ENCODE measurements around the gene TMEM45B.
A peak's percentile ranks its signal among the peaks of the same experiment; 100 is the strongest.
"Not testable (repeated sequence)": the region's sequence is repeated elsewhere in the genome, so short reads cannot be mapped to it uniquely, and the experiment has no call there.

The TMEM45B gene

DNA sequence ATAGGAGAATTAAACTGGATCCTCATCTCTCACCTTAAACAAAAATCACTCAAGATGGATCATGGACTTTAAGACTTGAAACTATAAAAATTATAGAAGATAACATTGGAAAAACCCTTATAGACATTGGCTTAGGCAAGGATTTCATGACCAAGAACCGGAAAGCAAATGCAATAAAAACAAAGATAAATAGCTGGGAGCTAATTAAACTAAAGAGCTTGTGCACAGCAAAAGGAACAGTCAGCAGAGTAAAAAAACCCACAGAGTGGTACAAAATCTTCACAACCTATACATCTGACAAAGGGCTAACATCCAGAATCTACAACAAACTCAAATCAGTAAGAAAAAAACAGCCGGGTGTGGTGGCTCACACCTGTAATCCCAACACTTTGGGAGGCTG lies 7.4 kb upstream of the TMEM45B start:
- DNase-seq (ENCODE audit: low spot score), result not testable (repeated sequence)

DNA sequence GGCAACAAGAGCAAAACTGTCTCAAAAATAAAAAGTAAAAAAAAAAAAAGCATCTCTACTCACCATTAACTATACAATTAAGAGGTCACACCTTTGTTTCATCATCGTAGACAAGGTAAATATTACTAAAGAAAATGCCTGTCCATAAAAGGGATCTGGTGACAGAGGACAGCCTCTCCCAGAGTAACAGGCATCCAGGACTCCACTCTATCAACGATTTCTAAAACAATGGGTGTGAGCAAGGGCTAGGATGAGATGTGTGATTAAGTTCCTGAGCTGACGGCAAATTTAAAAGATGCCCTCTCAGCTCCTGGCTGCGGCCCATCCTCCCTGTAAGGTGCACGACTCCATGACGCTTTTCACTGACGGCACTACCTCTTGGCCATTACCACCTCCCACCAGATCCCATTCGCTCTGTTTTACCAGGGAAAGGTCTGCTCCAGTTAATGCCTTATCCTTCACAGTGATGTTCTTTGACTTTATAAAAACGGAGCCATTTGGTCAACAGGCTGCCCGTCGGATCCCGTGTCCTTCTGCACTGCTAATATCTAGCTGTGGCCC lies 2.3 kb upstream of the TMEM45B start:
- DNase-seq (ENCODE audit: low spot score), result no peak

DNA sequence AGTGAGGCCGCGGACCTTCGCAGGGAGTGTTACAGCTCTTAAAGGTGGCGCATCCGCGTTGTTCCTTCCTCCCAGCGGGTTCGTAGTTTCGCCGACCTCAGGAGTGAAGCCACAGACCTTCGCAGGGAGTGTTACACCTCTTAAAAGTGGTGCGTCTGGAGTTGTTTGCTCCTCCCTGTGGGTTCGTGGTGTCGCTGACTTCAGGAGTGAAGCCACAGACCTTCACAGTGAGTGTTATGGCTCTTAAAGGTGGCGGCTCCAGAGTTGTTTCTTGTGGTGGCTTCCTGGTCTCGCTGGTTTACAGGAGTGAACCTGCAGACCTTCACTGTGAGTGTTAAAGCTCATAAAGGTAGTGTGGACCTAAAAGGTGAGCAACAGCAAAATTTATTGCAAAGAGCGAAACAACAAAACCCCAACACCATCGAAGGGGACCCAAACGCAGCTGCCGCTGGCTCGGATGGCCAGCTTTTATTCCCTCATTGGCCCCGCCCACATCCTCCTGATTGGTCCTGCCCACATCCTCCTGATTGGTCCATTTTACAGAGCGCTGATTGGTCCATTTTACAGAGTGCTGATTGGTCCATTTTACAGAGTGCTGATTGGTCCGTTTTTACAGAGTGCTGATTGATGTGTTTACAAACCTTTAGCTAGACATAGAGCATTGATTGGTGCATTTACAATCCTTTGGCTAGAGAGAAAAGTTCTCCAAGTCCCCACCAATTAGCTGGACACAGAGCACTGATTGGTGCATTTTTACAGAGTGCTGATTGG lies 1.2 kb upstream of the TMEM45B start:
- DNase-seq (ENCODE audit: low spot score), result no peak

DNA sequence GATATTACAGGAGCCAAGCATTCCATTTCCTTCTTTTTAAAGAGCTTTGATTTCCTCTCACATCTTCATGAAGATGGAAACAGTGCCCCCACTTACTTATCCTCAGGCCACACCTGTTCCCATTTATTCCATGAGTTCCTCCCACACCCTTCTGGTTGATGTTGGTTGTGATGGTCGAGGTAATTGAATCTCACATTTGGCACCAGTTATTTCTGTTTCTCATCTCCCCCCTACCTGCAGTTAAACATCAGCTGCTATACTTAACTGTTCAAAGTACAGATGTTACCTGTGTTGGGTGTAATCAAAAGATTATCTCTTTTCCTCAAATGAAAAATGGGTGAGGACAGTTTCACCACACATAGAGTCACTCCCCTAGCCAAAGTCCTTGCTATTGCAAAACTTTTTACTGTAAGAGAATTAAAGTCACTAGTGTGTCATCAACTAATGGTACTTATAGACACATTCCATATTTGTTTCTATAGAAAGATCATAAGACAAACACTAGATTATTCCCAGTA lies 1.9 kb downstream of the TMEM45B start:
- no peak for DNase-seq (ENCODE audit: low spot score)

DNA sequence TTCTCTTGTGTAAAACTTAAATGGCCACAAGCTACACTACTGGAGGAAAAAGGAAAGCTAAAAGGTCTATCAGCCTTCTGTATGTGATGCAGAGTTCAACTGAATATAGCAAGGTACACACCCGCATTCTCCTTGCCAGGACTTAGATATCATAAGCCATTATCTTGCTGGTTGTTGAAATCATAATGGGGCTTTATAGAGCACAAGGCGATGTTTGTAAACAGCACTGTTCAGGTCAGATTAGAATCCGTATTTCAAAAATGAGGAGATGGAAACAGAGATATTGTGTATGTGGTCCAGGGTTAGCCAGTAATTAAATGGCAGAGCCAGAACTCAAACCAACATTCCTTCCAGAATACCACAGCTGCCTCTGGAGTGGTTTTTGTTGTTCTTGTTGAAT lies 2.6 kb downstream of the TMEM45B start:
- not testable (repeated sequence) for DNase-seq (ENCODE audit: low spot score)

DNA sequence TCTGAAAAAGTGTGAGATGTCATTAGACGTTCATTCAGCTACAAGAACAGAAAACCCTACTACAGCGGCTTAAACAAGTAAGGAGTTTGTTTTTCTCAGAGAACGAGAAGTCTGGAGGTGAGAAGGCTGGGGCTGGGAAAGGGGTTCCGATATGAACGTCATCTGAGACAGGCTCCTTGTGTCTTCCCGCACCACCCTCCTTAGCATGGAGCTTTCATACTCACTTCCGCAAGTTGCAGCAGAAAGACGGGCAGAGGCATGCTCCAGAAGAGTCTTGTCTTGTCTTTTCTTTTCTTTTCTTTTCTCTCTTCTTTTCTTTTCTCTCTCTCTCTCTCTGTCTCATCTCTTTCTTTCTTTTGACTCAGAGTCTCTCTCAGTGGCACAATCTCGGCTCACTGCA lies 3.6 kb downstream of the TMEM45B start:
- no peak for DNase-seq (ENCODE audit: low spot score)

DNA sequence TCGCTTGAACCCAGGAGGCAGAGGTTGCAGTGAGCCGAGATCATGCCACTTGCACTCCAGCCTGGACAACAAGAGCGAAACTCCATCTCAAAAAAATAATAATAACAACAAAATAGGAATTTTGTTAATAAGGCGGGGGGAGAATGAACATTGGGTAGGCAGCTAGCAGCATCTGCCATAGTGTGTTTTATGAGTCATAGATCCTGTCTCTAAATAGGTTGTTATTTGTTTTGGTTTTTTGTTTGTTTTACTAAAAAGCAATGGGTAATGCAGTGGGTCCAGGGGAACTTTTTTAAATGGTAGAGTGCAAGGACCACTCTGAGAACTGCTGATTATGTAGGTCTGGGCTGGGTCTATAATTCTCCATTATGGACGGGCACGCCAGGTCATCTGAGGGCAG lies 4.6 kb downstream of the TMEM45B start:
- DNase-seq (ENCODE audit: low spot score), result not testable (repeated sequence)

DNA sequence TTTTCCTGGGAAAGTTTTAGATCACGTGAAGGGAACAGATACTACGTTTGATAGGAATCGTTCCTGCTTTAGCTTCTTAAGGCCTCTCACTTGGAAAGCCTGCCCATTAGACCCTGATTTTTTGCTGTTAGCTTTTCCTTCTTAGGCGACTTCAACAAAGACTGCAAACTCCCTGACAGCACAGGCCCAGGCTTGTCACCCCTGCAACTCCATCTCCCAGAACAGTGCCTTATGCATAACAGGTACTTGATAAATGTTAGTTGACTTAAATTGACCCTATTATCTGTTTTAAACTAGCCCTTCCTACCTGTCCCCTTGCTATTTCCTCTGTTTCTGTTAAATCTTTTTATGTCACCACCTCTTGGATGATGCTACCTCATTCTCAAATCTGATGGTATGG lies 7.6 kb downstream of the TMEM45B start:
- DNase-seq (ENCODE audit: low spot score), result not testable (repeated sequence)

DNA sequence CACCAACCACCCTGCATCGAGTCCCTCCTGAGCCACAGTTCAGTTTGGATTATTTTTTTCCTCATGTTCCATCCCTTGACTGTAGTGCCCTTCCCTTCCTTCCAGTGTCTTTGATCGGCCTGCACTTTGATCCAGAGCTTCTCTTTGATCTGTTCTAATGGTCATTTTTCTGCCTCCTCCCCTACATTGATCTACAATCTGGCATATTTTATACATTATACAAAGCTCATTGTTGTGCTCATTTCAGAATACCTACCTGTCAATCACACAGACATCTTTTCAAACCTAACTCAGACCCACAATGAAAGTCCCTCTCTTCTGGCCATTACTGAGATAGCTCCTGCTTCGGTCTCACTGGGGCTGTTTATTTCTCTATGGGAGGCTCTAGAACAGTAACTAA lies 8.2 kb downstream of the TMEM45B start:
- DNase-seq (ENCODE audit: low spot score), result not testable (repeated sequence)

DNA sequence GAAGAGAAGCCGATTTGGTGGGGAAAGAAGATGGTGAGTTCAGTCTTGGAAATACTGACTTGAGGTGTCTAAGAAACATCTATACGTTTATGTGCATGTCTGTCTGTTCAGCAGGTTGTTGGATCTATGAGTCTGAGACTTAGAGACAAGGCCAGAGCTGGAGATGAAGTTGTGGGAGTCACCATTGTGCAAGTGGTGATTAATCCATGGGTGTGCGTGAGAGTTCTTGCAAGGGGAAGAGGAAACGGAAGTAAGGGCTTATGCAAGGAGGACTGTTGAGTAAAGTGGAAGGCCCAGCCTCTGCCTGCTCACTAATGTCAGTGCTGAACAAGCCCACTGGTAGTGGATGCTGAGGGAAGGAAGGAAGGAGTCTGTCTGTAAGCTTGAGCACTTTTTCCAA lies 9.7 kb downstream of the TMEM45B start:
- no peak for DNase-seq (ENCODE audit: low spot score)

DNA sequence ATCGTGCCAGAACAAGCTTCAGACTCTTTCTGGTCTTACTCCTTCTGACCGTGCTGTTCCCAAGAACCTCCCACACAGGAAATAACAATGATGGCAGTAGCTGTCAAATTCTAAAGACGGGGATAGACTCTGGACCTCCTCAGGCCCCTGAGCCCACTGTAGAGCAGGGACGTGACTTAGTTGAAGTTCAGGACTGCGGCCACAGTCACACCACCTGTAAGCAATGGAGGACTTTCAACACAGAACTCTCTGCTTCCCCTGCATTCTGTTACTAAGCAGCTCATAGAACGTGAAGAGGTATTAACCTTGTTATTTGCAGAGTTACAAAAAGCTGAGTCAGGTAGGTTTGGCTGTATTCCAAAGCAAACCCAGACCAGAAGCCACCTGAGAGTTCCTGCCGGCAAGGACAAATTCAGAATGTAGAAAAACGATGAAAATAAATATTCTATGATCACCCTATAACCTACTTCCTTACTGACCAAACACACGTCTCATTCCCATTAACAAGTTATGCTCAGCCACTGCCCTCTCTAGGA lies 12.7 kb downstream of the TMEM45B start:
- no peak for DNase-seq (ENCODE audit: low spot score)

DNA sequence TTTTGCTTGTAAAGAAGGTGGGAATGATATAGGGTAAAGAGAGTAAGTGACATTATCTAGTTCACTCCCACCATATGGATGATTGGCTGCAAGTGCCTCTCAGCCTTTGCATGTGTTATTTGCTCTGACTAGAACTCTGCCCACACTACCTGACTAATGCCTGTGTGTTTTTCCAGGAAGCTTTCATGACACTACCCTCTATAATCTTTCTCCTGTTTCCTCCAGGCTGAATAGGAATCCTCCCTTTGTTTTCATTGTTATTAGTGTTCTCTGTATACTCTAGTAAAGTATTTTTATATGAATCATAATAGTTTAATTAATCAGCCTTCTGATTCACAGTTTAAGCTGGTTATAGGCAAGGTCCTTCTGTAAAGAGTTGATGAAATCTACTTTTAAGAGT lies 13.8 kb downstream of the TMEM45B start:
- not testable (repeated sequence) for DNase-seq (ENCODE audit: low spot score)

DNA sequence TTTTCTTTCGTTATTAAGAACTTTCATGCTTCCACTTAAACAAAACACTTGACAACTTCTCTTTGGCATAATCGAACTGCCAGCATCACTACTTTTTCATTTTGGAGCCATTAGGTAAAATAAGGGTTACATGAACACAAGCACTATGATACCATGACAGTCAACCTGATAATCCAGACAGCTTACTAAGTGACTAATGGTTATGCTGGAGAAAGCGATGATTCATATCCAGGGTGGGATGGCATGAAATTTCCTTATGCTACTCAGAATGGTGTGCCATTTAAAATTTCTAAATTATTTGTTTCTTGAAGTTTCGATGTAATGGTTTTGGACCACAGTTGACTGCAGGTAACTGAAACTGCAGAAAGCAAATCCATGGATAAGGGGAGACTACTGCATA lies 15.6 kb downstream of the TMEM45B start:
- not testable (repeated sequence) for DNase-seq (ENCODE audit: low spot score)

DNA sequence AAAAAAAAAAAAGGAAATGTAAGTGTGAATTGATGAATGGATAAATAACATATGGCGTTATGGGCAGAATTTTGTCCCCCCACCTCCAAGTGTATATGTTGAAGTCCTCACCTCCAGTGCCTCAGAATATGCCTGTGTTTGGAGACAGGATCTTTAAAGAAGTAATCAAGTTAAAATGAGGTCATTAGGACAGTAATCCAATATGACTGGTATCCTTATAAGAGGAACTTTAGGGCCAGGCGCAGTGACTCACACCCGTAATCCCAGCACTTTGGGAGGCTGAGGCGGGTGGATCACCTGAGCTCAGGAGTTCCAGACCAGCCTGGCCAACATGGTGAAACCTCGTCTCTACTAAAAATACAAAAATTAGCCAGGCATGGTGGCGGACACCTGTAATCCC lies 17.6 kb downstream of the TMEM45B start:
- DNase-seq (ENCODE audit: low spot score), result not testable (repeated sequence)

DNA sequence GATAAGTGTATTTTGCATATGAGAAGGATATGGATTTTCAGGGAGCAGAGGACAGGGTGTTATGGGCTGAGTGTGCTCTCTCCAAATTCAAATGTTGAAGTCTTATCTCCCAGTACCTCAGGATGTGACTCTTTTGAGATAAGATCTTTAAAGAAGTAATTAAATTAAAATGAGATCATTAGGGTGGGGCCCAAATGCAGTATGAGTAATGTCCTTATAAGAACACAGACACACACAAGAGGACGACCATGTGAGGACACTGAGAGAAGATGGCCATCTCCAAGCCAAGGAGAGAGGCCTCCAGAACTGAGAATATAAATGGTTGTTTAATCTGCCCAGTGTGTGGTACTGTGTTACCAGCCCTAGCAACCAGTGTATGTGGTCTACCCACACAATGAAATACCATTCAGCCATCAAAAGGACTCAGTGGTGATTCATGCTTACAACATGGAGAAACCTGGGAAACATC lies 20.8 kb downstream of the TMEM45B start:
- DNase-seq (ENCODE audit: low spot score), result not testable (repeated sequence)

DNA sequence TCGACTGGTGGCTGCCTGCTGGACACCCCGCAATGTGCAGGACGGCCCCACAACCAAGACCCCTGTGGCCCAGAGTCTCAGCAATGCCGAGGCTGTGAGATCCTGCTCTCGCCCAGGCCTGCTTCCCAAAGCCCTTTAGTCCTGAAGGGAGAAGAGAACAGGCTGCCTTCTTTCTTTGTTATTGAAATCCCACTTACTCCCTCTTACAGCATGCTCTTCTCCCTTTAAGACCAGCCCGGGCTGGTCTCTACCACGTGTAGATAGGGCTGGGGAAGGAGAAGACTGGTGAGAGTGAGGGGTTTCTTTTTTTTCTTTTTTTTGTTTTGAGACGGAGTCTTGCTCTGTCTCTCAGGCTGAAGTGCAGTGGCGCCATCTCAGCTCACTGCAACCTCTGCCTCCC lies 21.3 kb downstream of the TMEM45B start:
- DNase-seq (ENCODE audit: low spot score), result no peak

DNA sequence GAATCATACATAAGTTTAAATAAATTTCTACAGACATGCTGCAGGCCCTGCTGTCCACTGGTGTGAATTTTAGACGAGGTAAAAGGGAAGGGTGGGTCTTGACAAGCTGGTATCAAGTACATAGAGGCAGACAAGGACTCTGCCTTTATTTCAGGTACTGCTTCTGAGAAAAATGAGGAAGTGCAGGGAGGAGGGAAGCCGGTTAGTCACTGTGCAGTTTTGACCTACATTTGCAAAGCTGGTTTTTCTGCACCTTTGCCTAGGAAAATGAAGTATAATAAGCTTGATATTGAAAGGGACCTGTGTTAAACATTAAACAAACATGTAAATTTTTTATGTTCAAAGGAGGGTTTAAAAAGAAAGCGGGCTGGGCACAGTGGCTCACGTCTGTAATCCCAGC lies 24.6 kb downstream of the TMEM45B start:
- no peak for DNase-seq (ENCODE audit: low spot score)

DNA sequence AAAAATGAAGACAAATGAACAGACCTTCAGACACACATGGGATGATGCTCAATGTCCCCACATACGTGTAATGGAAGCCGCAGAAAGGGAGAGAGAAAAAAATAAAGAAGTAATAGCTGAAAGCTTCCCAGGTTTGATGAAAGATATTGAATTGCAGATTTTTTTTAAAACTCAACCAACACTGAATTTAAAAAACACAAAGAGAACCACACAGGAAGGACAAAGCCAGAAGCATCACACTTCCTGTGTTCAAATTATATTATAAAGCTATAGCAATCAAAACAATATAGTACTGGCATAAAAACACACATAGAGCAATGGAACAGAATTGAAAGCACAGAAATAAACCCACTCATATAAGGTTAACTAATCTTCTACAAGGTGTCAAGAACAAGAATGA lies 26.5 kb downstream of the TMEM45B start:
- no peak for DNase-seq (ENCODE audit: low spot score)

DNA sequence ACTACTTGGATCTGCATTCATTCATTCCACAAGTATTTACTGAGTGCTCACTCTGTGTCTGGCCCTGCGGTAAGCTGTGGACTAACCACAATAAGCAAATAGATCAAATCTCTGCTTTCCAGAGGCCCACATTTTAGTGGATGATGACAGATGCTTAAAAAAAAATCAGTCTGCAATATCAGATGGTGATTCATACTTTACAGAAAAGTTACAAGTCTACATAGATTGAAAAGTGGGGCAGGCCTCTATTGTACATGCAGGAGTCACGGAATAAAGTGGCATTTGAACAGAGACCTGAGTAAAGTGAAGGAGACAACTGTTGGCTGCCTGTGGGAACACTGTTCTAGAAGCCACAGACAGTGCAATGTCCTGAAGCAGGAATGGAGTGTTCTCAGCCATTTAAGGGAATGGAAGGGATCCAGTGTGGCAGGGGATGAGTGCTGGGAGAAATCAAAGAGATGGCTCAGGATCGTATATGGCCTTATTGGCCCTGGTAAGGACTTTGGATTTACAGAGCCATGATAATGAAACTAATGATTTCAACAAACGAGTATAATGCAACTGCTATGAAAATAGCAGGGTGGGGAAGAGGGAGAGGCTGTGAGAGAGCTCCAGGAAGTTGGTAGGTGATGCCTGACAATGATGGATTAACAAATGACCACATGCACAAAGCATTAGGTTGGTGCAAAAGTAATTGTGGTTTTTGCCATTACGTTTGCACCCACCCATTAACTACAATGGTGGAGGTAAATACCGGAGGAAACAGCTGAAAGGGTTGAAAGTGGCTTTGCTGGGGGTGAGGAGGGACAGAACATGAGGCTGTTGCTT lies 31.1 kb downstream of the TMEM45B start:
- DNase-seq (ENCODE audit: low spot score), result peak; percentile 52

DNA sequence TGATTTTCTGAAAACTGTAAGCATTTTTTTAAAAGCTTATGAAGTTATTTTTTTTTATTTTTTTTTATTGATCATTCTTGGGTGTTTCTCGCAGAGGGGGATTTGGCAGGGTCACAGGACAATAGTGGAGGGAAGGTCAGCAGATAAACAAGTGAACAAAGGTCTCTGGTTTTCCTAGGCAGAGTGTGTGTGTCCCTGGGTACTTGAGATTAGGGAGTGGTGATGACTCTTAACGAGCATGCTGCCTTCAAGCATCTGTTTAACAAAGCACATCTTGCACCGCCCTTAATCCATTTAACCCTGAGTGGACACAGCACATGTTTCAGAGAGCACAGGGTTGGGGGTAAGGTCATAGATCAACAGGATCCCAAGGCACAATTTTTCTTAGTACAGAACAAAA lies 31.7 kb downstream of the TMEM45B start:
- DNase-seq (ENCODE audit: low spot score), result not testable (repeated sequence)

DNA sequence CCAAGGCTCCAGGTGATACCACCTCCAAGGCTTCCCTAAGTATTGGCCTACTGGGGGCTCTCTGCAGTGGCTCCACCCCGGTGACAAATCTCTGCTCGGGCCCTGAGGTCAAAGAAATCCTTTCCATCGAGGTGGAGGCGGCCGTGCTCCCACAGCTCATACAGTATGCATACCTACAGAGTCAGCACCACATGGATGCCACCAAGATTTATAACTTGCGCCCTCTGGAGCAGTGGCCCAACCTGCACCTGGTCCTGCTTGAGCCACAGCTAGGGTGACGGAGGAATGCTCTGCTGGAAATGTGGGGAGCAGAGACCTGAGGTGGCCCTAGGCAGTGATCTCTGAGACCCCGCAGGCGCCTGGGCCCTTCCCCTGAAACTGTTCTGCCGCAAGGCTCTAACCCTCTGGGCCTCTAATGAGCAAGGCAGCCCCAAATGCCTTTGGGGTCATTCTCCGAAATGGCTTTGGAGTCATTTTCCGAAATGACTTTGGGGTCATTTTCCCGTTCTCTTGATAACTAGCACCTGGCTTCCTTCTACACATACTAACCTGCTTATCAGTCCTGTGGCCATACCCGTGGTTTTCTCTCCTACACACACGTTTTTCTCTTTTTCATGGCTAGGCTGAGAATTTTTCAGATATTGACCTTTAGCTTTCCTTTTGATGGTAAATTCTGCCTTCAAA lies 33.9 kb downstream of the TMEM45B start:
- no peak for DNase-seq (ENCODE audit: low spot score)

Measured in HuH-7 (cell line).